ENCODE data around the gene GLI3. TPM values are rescaled to one million over a fixed set of nuclear protein-coding genes. Genes with fewer than 3 reads are reported as not detected.

GLI3 gene
- total and polyA plus RNA-seq, 10 donors, result 0.17 to 9.2 (median 1.8) TPM

DNA sequence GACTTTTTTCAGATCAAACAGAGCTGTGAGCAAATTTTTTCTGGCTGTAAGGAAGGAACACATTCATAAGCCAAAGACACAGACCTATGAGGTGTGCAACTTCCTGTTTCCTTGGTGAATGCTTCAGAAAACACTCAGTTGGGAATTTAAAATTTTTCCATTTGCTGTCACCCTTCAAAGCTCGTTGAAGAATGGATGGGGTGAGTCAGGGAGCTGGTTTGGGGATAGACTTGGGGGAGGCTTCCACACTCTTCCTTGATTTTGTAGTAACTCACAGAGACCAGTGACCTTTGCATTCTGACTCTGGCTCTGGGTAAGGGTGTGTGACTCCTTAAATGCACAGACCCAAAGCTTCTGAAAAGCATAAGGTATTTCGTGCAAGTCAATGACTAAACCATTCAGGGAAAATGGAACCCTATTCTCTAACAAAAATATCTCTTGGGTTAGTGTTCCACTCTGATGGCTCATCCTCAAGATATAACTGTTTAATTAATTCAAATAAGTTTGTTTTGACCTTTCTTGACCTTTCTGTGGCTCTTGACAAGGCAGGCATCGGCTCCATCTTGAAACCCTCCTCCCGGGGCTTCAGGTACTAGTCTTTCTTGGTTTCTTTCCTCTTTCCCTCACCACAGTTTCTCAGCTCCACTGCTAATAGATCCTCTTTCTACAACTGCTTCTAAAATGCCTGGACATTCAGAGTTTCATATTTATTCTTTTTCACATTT is 306.3 kb downstream of the GLI3 start:
- intact Hi-C loops (cut with DNase I; ENCODE audit: low total_unique reads), result no loop called here
- no peaks in the 10 kb centered on the region for H3K4me1 ChIP-seq
- H3K4me3 ChIP-seq, result no peak overlapping the region
- 65 to 82% (median 74%) methylated on average over 4 of the region's 4 CpGs for WGBS, 5 donors
- no peak overlapping the region for H3K27ac ChIP-seq
- no peaks in the 10 kb centered on the region for H3K27me3 ChIP-seq (replicated peaks in 1 of 7)
- H3K9me3 ChIP-seq, result no peaks in the 10 kb centered on the region
- TF ChIP-seq POLR2A (IDR thresholded peaks at IDR 0.05), result no peak
- no peak for TF ChIP-seq POLR2AphosphoS5 (IDR thresholded peaks at IDR 0.05)
- TF ChIP-seq CTCF (IDR thresholded peaks at IDR 0.05 in 8 of 11, conservative IDR thresholded peaks at IDR 0.05 in 3 of 11), result no peak
- no peaks in the 10 kb centered on the region for H3K36me3 ChIP-seq
- DNase-seq, result no peak

DNA sequence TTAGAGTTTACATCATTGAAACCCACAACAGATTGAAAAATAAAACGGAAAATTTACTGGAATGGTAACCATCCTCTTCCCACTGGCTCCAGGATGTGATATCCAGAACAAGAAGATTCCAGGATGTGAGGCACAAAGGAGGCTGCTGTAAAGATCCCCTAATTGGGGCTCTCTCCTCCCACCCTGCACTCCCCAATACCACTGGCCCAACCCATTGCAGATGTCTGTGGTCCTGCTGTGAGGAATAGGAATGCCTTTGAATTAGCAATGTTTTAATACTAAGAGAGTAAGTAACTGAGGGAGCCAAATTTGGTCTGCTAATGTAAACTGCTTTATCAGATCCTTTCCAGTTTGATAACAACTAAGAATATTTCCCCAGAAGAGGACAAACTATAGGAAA is 308.2 kb downstream of the GLI3 start:
- Histone ChIP-seq H3K36me3 (no peaks in the 10 kb centered on the region), H3K4me3 (no peak overlapping the region), H3K4me1 (no peaks in the 10 kb centered on the region), H3K9me3 (no peaks in the 10 kb centered on the region), H3K27me3 (replicated peaks in 1 of 7) (no peaks in the 10 kb centered on the region), H3K27ac (no peak overlapping the region)
- no peak for DNase-seq
- intact Hi-C loops (cut with DNase I; ENCODE audit: low total_unique reads), result no loop called here
- WGBS, 5 donors, result 81 to 97% (median 88%) methylated on average over 1 of the region's 1 CpG
- TF ChIP-seq POLR2A (IDR thresholded peaks at IDR 0.05), result no peak
- no peak for TF ChIP-seq POLR2AphosphoS5 (IDR thresholded peaks at IDR 0.05)
- no peak for TF ChIP-seq CTCF (IDR thresholded peaks at IDR 0.05 in 8 of 11, conservative IDR thresholded peaks at IDR 0.05 in 3 of 11)

DNA sequence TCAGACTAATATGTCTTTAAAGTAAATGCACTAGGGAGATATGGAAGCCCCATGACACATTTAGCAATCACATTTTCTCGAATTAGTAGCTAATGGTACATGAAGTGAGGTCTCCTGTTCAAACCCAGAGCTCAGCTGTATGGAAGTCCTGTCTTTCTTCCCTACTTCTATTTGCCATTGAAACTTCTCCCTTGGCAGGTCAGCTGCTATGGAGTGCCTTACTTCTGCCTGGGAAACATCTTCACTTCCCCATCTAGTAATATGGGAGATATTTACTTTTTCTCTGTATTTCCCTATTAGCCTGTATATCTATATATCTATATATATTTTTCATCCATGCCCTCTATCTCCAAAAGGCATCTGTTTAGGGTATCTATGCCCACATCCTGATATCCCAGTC is 308.8 kb downstream of the GLI3 start:
- no peaks in the 10 kb centered on the region for H3K4me1 ChIP-seq
- 55 to 79% (median 68%) methylated on average over 1 of the region's 1 CpG for WGBS, 5 donors
- H3K27ac ChIP-seq, result no peak overlapping the region
- TF ChIP-seq CTCF (IDR thresholded peaks at IDR 0.05 in 8 of 11, conservative IDR thresholded peaks at IDR 0.05 in 3 of 11), result no peak
- TF ChIP-seq POLR2A (IDR thresholded peaks at IDR 0.05), result no peak
- no peak for TF ChIP-seq POLR2AphosphoS5 (IDR thresholded peaks at IDR 0.05)
- no peaks in the 10 kb centered on the region for H3K36me3 ChIP-seq
- no peak for DNase-seq
- no peak overlapping the region for H3K4me3 ChIP-seq
- no peaks in the 10 kb centered on the region for H3K9me3 ChIP-seq
- intact Hi-C loops (cut with DNase I; ENCODE audit: low total_unique reads), result no loop called here
- no peaks in the 10 kb centered on the region for H3K27me3 ChIP-seq (replicated peaks in 1 of 7)

DNA sequence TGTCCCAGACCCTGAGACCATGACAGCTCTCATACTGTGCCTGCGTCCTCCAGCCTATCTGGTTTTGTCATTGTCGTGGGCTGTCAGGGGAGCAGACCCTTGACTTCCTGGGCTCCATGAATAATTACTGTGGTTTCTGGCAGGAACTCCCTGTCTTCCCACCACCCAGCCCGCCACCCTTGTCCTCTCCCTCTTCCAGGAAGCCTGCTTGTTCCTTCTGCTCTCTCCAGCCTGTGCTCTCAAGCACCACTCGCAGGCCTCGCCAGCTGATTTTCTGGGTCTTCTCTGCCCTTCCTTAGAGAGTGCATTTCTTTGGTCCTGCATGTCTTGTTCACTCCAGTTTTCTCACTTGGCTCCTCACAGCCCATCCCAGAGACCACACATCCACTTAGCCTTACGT is 309.6 kb downstream of the GLI3 start:
- intact Hi-C loops (cut with DNase I; ENCODE audit: low total_unique reads), result no loop called here
- H3K4me1 ChIP-seq, result no peaks in the 10 kb centered on the region
- no peak for TF ChIP-seq CTCF (IDR thresholded peaks at IDR 0.05 in 8 of 11, conservative IDR thresholded peaks at IDR 0.05 in 3 of 11)
- no peak for TF ChIP-seq POLR2AphosphoS5 (IDR thresholded peaks at IDR 0.05)
- TF ChIP-seq POLR2A (IDR thresholded peaks at IDR 0.05), result no peak
- H3K9me3 ChIP-seq, result no peaks in the 10 kb centered on the region
- H3K36me3 ChIP-seq, result no peaks in the 10 kb centered on the region
- DNase-seq, result no peak
- no peak overlapping the region for H3K27ac ChIP-seq
- no peak overlapping the region for H3K4me3 ChIP-seq
- no peaks in the 10 kb centered on the region for H3K27me3 ChIP-seq (replicated peaks in 1 of 7)
- WGBS, 5 donors, result 59 to 78% (median 72%) methylated on average over 6 of the region's 6 CpGs

Measured in spleen (tissue), 11 donors.